Fibroblast of lung (primary cell): Measurements from ENCODE around the gene CNIH4.
"Not testable (repeated sequence)": the region's sequence is repeated elsewhere in the genome, so short reads cannot be mapped to it uniquely, and the experiment has no call there.

ENCODE experiments used
- CTCF ChIP-seq, 2 donors: IDR thresholded peaks in 1 of 2; conservative IDR thresholded peaks in 1 of 2; 1 replicate in 1 of 2; 2 replicates in 1 of 2; pipeline ENCODE4 v1.5.1; 2011 to 2012; ENCODE audit warnings: low read length in 2 of 2, control low read depth in 1 of 2, inconsistent platforms in 1 of 2, low read depth in 1 of 2, mild to moderate bottlenecking in 1 of 2
- EZH2 ChIP-seq: IDR thresholded peaks from 2 replicates; pipeline ENCODE4 v1.5.1; 2012; ENCODE audit warnings: low read length, control low read depth, mild to moderate bottlenecking; ENCODE audit errors: missing control alignments

DNA sequence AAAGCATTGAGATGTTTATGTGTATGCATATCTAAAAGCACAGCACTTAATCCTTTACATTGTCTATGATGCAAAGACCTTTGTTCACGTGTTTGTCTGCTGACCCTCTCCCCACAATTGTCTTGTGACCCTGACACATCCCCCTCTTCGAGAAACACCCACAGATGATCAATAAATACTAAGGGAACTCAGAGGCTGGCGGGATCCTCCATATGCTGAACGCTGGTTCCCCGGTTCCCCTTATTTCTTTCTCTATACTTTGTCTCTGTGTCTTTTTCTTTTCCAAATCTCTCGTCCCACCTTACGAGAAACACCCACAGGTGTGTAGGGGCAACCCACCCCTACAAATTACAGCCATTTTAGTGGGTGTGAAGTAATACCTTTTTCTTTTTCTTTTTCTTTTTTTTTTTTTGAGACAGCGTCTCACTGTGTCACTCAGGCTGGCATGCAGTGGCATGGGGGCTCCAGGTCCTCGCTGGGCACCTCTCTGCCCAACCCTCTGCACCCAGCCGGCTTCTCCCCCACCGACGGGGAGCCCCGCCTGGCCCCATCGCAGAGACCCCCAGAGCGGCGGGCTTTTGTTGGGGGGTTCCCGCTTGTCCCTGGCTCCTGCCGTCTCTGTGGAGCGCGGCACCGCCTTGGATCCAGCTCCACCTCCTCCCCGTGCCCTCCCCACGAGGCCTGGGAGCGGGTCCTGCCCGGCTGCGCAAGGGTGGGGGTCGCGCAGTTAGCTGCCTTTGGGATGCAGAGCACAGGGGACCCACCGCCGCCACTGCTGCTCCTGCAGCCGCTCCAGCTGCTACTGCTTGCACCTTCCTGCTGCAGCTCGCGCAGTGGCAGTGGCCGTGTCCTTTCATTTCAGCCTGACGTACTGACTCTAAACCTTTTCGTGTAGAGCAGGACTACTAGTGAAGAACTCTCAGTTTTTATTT is 16.0 kb upstream of the CNIH4 start:
- TF ChIP-seq EZH2; CTCF (conservative IDR thresholded peaks at IDR 0.05 in 1 of 2, IDR thresholded peaks at IDR 0.05 in 1 of 2; ENCODE audit: low read depth in 1 of 2, low read length in 2 of 2): not testable (repeated sequence)
